ENCODE data around the gene DNM3. TPM values are rescaled to one million over a fixed set of nuclear protein-coding genes. Genes with fewer than 3 reads are reported as not detected.

Gene DNM3
- polyA plus RNA-seq, 1 donor = 3.9 TPM

DNA sequence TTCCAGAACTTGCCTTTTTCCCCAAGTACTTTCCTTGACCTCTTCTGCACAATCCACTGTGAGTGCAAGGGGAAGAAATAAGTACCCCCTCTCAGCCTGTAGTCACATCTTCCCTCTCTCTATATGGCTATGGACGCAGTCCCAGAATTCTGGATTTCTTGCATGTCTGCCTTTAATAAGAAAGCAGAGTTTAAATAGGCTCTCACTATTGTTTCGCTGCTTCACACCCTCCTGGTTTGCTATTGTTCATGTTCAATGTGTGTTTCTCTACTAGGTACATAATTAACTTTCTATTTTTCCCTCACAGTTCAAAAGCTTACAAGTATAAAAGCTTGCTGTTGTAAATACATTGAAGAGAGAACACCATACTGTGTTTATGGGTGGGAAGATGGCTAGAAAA is 397.7 kb downstream of the DNM3 start:
- no peak for DNase-seq

- DNase-seq = no peak
Observed at GRCh38 chr1:172239901-172240300, 398.6 kb downstream of the DNM3 start.

DNA sequence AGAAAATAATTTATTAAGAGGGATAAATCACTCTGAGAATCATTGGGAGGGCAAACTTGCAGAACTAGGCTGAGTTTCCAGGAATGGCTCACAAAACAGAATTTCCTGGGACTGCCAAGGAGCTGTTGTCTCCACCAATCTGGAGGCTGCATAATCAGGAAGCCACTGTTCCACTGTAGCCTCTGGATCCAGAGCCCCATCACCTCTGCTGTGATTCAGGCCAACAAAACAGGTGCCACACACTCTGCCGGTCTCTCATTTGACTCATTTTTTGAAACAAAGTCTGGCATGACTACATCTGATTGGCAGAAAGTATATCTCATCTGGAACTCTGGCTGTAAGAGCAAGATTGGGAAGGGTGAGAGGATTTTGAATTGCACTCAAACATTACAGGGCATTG is 400.2 kb downstream of the DNM3 start:
- DNase-seq = no peak

DNA sequence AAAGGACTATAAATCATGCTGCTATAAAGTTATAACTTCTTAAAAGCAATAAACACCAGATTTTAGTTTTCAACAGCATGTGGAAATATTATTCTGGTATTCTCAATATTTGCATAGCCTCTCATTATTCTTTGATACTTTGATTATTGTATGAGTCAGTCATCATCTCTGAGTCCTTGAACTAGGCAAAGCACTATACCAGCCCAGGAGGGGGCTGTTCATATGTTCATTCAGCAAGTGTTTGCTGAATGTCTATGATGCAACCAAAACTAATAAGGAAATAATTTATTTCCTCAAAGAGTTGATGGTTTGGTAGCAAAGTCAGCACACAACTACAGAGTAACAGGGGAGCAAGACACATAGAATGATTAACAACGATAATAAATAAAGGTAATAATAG is 403.6 kb downstream of the DNM3 start:
- no peak for DNase-seq

DNA sequence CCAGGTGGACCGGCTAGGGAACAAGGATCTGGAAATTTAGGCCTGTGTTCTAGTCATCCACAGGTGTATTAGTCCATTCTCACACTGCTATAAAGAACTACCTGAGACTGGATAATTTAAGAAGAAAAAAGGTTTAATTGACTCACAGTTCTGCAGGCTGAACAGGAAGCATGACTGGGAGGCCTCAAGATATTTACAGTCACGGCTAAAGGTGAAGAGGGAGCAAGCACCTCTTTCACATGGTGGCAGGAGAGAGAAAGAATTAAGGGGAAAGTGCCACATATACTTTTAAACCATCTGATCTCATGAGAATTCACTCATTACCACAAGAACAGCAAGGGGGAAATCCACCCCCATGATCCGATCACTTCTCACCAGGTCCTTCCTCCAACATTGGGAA is 404.5 kb downstream of the DNM3 start:
- no peak for DNase-seq

- no peak for DNase-seq
Observed at GRCh38 chr1:172246521-172247390, 405.5 kb downstream of the DNM3 start.

GRCh38 chr1:172251486-172251885 is 410.2 kb downstream of the DNM3 start:
- DNase-seq = no peak

DNA sequence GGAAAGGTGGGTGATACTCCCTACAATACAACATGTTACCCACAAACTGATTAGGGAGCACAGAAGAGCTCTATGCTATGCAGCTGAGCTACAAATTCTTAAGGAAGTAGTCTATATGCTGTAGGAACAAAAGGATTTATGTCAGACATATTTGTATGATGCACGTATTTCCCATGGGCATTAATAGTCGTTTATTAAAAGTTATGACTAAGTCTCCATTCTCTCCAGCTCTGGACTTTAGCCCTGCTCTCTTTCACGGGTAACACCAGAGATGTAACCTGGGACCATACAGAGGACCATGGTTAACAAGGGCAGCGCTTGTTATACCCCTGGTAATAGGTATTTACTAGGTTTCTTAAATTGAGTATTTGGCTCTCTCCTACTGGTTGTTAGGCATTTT is 411.0 kb downstream of the DNM3 start:
- no peak for DNase-seq

- DNase-seq = no peak
Observed at GRCh38 chr1:172252958-172253357, 411.7 kb downstream of the DNM3 start.

DNA sequence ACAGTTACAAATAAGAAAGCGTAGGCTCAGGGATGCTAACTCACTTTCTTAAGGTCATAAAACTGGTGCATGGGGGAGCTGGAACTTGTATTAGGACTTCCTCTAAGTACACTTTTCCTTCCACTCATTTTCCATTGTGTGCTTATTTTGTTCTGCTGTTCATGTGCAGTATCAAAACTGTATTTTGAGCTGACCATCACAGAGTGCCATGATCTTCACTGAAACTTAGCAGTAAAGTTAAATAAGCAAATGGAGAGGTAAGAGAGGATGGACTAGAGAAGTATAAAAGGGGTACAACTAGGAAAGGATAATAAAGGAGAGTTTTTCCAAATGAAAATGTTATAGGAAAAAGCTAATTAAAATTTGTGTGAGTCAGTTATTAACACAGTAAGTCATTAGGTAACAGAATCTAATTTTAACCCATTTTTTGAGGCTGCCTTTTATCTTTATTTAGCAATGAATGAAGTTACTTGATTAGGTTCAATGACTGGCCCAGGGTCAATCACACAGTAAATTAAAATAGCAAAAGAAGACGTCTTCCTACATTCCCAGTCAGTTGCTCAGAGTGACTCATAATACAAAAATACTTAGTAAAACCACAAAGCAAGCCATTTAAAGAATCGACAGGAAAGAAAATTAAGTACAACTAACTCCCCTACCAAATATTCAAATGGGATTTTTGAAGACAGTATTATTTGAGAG is 413.4 kb downstream of the DNM3 start:
- DNase-seq = no peak

DNA sequence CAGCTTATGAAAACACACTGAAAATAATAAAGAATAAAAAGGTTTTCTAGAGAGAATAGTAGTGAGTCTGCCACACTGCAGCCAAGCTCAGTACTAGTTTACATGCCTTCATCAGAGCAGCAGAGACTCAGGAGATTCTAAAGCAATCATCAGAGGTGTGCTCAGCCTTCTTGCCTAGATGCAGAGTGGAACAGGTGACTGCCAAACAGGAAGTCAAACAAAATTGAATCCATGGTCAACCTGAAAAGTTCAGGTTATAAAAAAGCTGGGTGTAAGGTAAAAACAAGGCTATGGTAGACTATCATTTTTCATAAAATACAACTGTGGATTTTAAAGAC is 413.9 kb downstream of the DNM3 start:
- DNase-seq = no peak

- DNase-seq = no peak
Observed at GRCh38 chr1:172265905-172266304, 424.6 kb downstream of the DNM3 start.

- no peak for DNase-seq
Observed at GRCh38 chr1:172266528-172267174, 425.4 kb downstream of the DNM3 start.

DNA sequence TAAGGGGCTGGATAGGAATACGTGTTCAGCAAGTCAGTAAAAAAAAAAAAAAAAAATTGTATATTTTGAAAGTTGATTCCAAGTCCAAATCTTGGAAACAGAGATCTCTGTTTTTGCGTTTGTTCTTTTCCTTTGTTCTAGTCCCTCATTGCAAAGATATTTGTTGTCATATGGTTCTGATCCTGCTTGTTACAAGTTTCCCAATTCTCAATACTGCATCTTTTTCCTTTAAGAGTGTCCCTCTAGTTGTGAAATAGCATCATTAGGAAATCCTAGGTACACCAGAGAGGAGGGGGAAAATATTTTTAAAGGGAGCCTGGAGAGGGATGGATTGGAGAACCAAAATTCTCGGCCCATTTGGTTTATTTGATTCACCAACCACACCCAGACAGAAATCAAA is 426.9 kb downstream of the DNM3 start:
- DNase-seq = no peak

- no peak for DNase-seq
Observed at GRCh38 chr1:172269084-172269483, 427.8 kb downstream of the DNM3 start.

- no peak for DNase-seq
Observed at GRCh38 chr1:172269644-172270043, 428.3 kb downstream of the DNM3 start.

GRCh38 chr1:172270605-172271004 is 429.3 kb downstream of the DNM3 start:
- no peak for DNase-seq

DNA sequence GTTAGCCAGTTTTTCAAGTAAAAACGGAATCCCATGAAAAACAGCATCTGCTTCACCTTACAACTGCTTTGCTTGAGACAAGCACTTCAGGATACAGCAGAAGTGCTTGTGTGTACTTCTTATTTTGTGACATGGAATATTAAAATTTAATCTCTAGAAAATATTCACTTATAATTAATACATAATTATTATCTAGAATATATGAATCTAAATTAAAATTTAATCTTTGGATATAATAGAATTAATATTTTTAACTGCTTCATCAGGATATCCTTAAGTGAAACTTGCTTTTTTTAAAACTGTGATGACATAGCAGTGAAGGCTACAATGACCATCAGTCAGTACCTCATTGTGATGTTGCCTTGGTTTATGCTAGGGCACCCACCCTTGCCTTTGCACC is 430.8 kb downstream of the DNM3 start:
- no peak for DNase-seq

DNA sequence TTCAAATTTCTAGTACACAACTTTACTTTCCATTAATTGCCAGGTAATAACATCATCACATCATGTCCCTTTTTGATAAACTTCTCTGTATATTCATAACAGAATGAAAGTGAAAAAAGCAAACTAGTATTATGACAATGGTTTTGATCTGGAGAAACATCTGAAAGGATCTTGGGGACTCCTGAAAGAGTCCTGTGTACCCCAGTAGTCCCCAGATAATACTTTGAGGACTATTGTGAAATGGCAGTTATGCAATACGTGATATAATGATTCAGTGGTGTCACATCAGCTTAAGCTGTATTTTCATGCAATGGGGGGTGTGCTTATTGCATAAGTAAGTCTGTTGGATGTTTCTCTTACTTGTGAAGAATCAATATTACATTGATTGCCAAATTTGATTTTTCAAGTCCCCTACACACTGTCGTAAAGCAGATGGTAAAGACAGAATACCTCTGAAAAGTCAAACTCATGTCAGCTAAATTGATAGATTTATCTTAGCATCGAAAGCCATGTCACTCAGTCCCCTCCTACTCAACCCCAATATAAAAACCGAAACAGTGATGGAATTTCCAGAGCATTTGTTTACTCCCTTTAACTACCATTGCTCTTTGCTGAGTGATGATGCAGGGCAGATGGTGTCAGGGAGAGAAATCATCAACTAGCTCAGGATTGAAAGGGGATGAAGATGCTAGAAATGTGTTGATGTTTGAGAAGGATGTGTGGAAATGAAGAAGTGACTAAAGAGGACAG is 432.5 kb downstream of the DNM3 start:
- DNase-seq = no peak

- no peak for DNase-seq
Observed at GRCh38 chr1:172275478-172275877, 434.2 kb downstream of the DNM3 start.

DNA sequence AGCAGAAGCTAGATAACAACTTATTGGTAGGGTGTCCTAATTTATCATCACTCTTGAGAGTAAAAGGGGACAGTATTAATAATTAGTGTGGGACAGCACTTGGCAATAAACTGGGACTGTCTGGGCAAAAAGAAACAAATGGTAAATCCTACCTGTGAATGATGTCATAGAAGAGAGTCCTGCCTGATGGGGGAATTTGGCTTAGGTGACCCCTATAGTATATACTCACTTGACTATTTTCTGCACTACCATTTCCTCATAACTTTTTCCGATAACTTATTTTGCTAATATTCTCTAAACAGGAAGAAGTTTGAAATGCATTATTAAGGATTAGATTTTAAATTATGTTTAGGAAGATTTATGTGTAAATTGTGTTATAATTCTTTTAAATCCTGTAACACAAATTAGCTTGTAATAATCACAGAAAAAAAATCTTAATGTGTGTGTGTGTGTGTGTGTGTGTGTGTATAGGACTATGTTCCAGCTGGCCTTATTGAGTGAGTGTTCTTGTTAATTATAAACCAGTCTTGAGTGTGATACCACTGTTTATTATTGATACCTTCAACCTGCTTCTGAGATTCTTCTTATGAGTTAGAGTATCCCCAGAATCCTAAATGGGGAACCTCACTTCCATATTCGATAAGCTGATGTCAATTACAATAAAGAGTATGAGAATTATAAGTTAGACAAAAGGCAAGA is 435.0 kb downstream of the DNM3 start:
- no peak for DNase-seq

- DNase-seq = no peak
Observed at GRCh38 chr1:172277275-172277674, 436.0 kb downstream of the DNM3 start.
